Psoas muscle (tissue), 8 donors: Measurements from ENCODE around the gene MAGI2. TPM values are rescaled to one million over a fixed set of nuclear protein-coding genes. Genes with fewer than 3 reads are reported as not detected.

Experiments used
- ATAC-seq, 4 donors: fragments of 200-7000 bp; cut with Tn5 transposase; one replicate each; pipeline ENCODE4 v1.9.1; 2020; ENCODE audit warnings: moderate library complexity in 3 of 4, mild to moderate bottlenecking in 2 of 4
- DNase-seq, 2 donors: peaks; one replicate each; pipeline ENCODE4 v3.0.0-alpha.2; 2020
- H3K27ac ChIP-seq: fragments of 200-600 bp; one replicate; pipeline ENCODE4 v1.8.0; 2022
- H3K27me3 ChIP-seq, 3 donors: fragments of 200-600 bp in 1 of 3; one replicate each; pipeline versions ENCODE4 v1.6.1 to v1.8.0; 2013 to 2022; ENCODE audit warnings: low read length in 2 of 3, mild to moderate bottlenecking in 2 of 3, moderate library complexity in 1 of 3; ENCODE audit not compliant: insufficient read depth in 3 of 3
- H3K36me3 ChIP-seq, 2 donors: fragments of 200-600 bp in 1 of 2; one replicate each; pipeline versions ENCODE4 v1.6.1 to v1.8.0; 2013 to 2022; ENCODE audit warnings: low read depth in 1 of 2, mild to moderate bottlenecking in 1 of 2, moderate library complexity in 1 of 2; ENCODE audit not compliant: insufficient read depth in 1 of 2
- H3K4me1 ChIP-seq: fragments of 200-600 bp; one replicate; pipeline ENCODE4 v1.8.0; 2022
- H3K4me3 ChIP-seq: fragments of 200-600 bp; one replicate; pipeline ENCODE4 v1.8.0; 2022; ENCODE audit warnings: mild to moderate bottlenecking
- H3K9me3 ChIP-seq: fragments of 200-600 bp; one replicate; pipeline ENCODE4 v1.8.0; 2022
- CTCF ChIP-seq: fragments of 200-600 bp; IDR thresholded peaks from one replicate; pipeline ENCODE4 v1.8.0; 2022; ENCODE audit warnings: antibody characterized with exemption
- WGBS, 3 donors: extraction: QIAGEN DNeasy Blood & Tissue Kit; methylation state at CpG; one replicate each; pipeline versions ENCODE4 v1.1.6 to v1.1.7; 2013; 5-methylcytosine and 5-hydroxymethylcytosine counted together
- intact Hi-C, 2 donors: fragments of 100-400 bp; cut with DNase I; formaldehyde crosslinking; loops; one replicate each; pipeline versions ENCODE4 v1.11.0 to v1.14.2; 2022
- polyA plus RNA-seq, 3 donors: library from polyadenylated mRNA; stranded (reverse); fragments of 200-250 nt; gene quantifications; one replicate each; pipeline ENCODE4 v1.2.3, GENCODE V29; 2013
- total RNA-seq, 4 donors: library from RNA; stranded (reverse); fragmentation: NEBNext Ultra II Directional in 2 of 4; extraction: Animal tissue kit (Norgen Biotek cat#: 25700) in 2 of 4; gene quantifications; one replicate each; pipeline versions ENCODE4 v1.2.1 to v1.2.4, GENCODE V29; 2021 to 2023
- donor health status: healthy with polysubstance abuse.
- donor health status: DM: no; HTN: no; CAD: no; lungs with moderate emphysema.
- donor health status: Bipolar disorder and iron deficiency.
- donor health status: healthy.
- donor health status: DM: yes; HTN: yes; CAD: no.
- donor health status: DM: no; HTN: no; CAD: no.
- donor health status: DM: no; HTN: no; CAD: no.
- donor health status: DM: yes; HTN: yes; CAD: no.

Gene MAGI2
- total and polyA plus RNA-seq, 7 donors, result 0.46 to 2.5 (median 1.4) TPM

- H3K27ac ChIP-seq, result no peak overlapping the region
- H3K4me1 ChIP-seq, result no peaks in the 10 kb centered on the region
- WGBS, 3 donors, result 80 to 81% (median 81%) methylated on average over 2 of the region's 2 CpGs
- ATAC-seq (no peak), DNase-seq (no peak)
- no peaks in the 10 kb centered on the region for H3K36me3 ChIP-seq
- no peaks in the 10 kb centered on the region for H3K9me3 ChIP-seq
- intact Hi-C loops, result no loop called here
- no peak for TF ChIP-seq CTCF
- H3K4me3 ChIP-seq, result no peak overlapping the region
- H3K27me3 ChIP-seq, result no peaks in the 10 kb centered on the region
These were observed 1058.0 kb downstream of the MAGI2 start for GRCh38 chr7:78395298-78396036.

DNA sequence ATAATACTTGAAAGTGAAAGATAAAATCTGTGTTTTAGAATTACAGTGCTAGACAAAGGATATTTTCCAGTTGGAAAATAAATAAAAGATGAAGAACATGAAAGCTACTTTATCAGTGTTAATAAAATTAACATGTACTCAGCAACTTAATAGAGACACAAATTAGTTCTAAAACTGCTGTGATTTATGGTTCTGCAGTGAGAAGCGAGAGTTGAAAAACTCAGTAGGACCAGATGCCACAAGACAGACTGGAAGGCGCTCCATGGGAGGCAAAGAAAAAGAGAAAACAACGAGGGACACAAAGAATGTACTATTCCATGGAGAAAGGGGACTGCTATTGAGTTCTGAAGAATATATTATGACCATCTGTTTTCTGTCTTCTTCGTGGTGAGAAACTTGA, 1064.4 kb downstream of the MAGI2 start:
- no peak overlapping the region for H3K4me3 ChIP-seq
- DNase-seq (no peak), ATAC-seq (no peak)
- intact Hi-C loops, result no loop called here
- no peaks in the 10 kb centered on the region for H3K36me3 ChIP-seq
- no peak for TF ChIP-seq CTCF
- peaks cover 8% of the 10 kb centered on the region for H3K4me1 ChIP-seq
- no peak overlapping the region for H3K27ac ChIP-seq
- WGBS, 3 donors, result 68 to 83% (median 73%) methylated on average over 4 of the region's 4 CpGs
- H3K9me3 ChIP-seq, result no peaks in the 10 kb centered on the region
- no peaks in the 10 kb centered on the region for H3K27me3 ChIP-seq

DNA sequence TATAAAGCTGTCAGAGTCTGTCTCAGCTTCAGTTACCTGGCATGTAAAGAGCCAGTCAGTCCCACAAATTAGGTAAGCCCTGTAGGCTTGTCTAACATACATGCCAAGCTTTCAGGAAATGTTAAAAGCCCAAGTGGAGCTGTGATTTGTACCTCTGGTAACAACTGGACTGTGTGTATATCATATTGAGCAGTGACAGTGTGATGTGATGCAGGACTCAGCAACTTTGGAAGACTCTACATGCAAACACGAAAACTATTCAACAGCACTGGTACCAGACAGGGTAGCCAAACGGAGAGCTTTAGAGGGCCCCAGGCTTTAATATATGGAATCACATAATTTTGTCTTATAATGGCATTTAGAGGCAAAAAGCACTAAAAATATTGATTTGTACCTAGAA, 1066.9 kb downstream of the MAGI2 start:
- Histone ChIP-seq H3K4me3 (no peak overlapping the region), H3K36me3 (no peaks in the 10 kb centered on the region), H3K27me3 (no peaks in the 10 kb centered on the region), H3K4me1 (peaks cover 8% of the 10 kb centered on the region), H3K27ac (no peak overlapping the region), H3K9me3 (no peaks in the 10 kb centered on the region)
- DNase-seq (no peak), ATAC-seq (peak; percentile 22 to 61 (median 48))
- no peak for TF ChIP-seq CTCF
- WGBS, 3 donors, result 18 to 33% (median 18%) methylated on average over 2 of the region's 2 CpGs
- intact Hi-C loops, result no loop called here

GRCh38 chr7:78383096-78383880, 1070.2 kb downstream of the MAGI2 start:
- no peak overlapping the region for H3K27ac ChIP-seq
- 32 to 38% (median 35%) methylated on average over 4 of the region's 4 CpGs for WGBS, 3 donors
- H3K4me3 ChIP-seq, result no peak overlapping the region
- H3K9me3 ChIP-seq, result no peaks in the 10 kb centered on the region
- peaks cover 13% of the 10 kb centered on the region for H3K4me1 ChIP-seq
- DNase-seq (no peak), ATAC-seq (no peak)
- H3K36me3 ChIP-seq, result no peaks in the 10 kb centered on the region
- no peak for TF ChIP-seq CTCF
- intact Hi-C loops, result no loop called here
- no peaks in the 10 kb centered on the region for H3K27me3 ChIP-seq
